Right cardiac atrium (tissue), 5 donors: Measurements from ENCODE around the gene TRIO. TPM values are rescaled to one million over a fixed set of nuclear protein-coding genes. Genes with fewer than 3 reads are reported as not detected.

ENCODE experiments used
- ATAC-seq, 2 donors: fragments of 200-7000 bp; cut with Tn5 transposase; one replicate each; pipeline versions ENCODE4 v1.8.0 to v1.9.1; 2020; ENCODE audit warnings: moderate library complexity in 2 of 2, mild to moderate bottlenecking in 1 of 2
- DNase-seq, 3 donors: peaks; one replicate each; pipeline ENCODE4 v3.0.0-alpha.2; 2020
- H3K27ac ChIP-seq: one replicate; pipeline ENCODE4 v1.5.1; 2013; ENCODE audit warnings: mild to moderate bottlenecking, low read length, control low read depth, moderate library complexity
- H3K27me3 ChIP-seq: one replicate; pipeline ENCODE4 v1.6.1; 2013; ENCODE audit not compliant: control insufficient read depth, insufficient read depth
- H3K4me1 ChIP-seq: one replicate; pipeline ENCODE4 v1.6.1; 2013; ENCODE audit warnings: low read length; ENCODE audit not compliant: control insufficient read depth, insufficient read depth
- H3K4me3 ChIP-seq: one replicate; pipeline ENCODE4 v1.5.1; 2013; ENCODE audit warnings: low read length, control low read depth
- H3K9me3 ChIP-seq: one replicate; pipeline ENCODE4 v1.6.1; 2013; ENCODE audit warnings: low read length; ENCODE audit not compliant: control insufficient read depth
- WGBS: extraction: QIAGEN DNeasy Blood & Tissue Kit; methylation state at CpG from one replicate; pipeline ENCODE4 v1.1.7; 2013; 5-methylcytosine and 5-hydroxymethylcytosine counted together
- intact Hi-C, 4 donors: fragments of 100-400 bp; cut with DNase I; formaldehyde crosslinking; loops; one replicate each; pipeline versions ENCODE4 v1.11.0 to v1.14.0; 2022 to 2023
- polyA plus RNA-seq: library from polyadenylated mRNA; stranded (reverse); fragments of 200-250 nt; gene quantifications from one replicate; pipeline ENCODE4 v1.2.3, GENCODE V29; 2013
- total RNA-seq, 4 donors: library from RNA; stranded (reverse); fragmentation: NEBNext Ultra II Directional; extraction: Animal tissue kit (Norgen Biotek cat#: 25700); gene quantifications; one replicate each; pipeline ENCODE4 v1.2.1, GENCODE V29; 2021
- donor health status: healthy with polysubstance abuse.
- donor health status: DM: no; HTN: yes; CAD: no.
- donor health status: DM: no; HTN: no; CAD: no.
- donor health status: DM: no; HTN: yes; CAD: no; lungs with severe emphysema.
- donor health status: DM: yes; HTN: yes; CAD: no.

Gene TRIO
- total and polyA plus RNA-seq, 5 donors = 31.3 to 66.0 (median 54.1) TPM

GRCh38 chr5:14267166-14267838 is 124.2 kb downstream of the TRIO start:
- intact Hi-C loops = loop anchor here in 3 of 4 donors (5.0 to 10.0 kb wide), 4 partner anchors 63 to 283 kb away; partner anchors contain the start of gene TRIO (in 3 of the 3)
- no peak overlapping the region for H3K4me3 ChIP-seq
- peaks cover 21% of the 10 kb centered on the region for H3K4me1 ChIP-seq
- ATAC-seq (no peak), DNase-seq (no peak)
- 62% methylated on average over 5 of the region's 5 CpGs for WGBS
- H3K9me3 ChIP-seq = no peaks in the 10 kb centered on the region
- H3K27ac ChIP-seq = no peak overlapping the region
- no peaks in the 10 kb centered on the region for H3K27me3 ChIP-seq

DNA sequence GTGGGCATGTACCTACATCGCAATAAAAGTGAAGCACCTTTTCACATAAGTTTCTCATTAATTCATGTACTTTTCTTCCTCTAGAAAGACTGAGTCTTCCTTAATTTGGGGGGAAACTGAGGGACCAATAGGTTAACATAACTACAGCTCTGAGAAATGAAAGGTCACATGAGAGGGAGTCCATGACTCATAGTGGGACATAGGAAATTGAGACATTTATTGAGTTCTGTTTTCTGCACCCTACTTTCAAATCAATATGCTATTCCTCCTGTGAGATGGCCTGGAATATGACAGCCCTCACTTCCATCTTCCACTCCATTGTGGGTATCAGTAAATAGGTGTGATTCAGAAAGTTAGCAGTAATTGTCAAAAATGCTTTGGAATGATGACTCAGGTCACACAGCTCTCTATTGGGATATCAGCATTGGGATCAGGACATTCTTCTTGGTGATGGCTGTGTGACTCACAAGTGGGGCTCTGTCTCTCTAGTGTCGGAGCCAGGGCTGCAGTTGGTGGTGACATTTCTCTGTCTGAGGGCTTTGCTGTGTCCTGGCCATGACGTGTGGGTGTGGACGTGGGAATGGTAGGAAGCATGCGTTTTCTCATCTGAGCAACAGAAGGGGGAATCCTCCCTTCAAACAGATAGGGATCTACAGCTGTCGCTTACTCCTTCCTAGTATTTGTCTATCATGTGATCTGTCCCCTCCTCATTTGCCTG is 125.0 kb downstream of the TRIO start:
- DNase-seq (no peak), ATAC-seq (peak; percentile 25 to 66)

DNA sequence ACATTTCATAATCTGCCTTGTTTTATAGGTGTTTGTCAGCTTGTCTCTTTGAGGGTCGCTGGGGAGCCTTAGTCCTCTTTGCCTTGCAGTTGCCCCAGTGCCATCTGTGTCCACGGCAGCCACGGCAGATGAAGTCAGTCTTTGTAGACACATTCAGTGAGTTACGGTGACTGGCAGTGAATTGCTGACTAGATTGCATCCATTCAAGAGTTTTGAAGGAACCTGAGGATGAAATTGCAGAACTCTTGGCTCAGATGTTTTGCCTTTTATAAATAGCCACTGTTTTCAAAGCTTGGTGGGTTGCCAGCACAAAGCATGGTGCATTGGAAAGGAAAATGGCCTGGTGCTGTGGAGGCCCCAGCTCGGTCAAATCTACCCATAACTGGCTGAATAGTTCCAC is 125.6 kb downstream of the TRIO start:
- Histone ChIP-seq H3K4me1 (peaks cover 24% of the 10 kb centered on the region), H3K4me3 (no peak overlapping the region), H3K9me3 (no peaks in the 10 kb centered on the region), H3K27me3 (no peaks in the 10 kb centered on the region), H3K27ac (peak overlapping the region; percentile 77)
- intact Hi-C loops = loop anchor here in 3 of 4 donors (5.0 to 10.0 kb wide), 4 partner anchors 64 to 284 kb away; partner anchors contain the start of gene TRIO (in 3 of the 3)
- ATAC-seq = no peak
- peak in 2 of 3 donors; percentile 33 to 70 for DNase-seq
- 41% methylated on average over 5 of the region's 5 CpGs for WGBS

More for the DNA sequence above, 125.0 kb downstream of the TRIO start:
- Histone ChIP-seq H3K4me1 (peaks cover 21% of the 10 kb centered on the region), H3K4me3 (no peak overlapping the region), H3K27ac (peak overlapping the region; percentile 77), H3K9me3 (no peaks in the 10 kb centered on the region), H3K27me3 (no peaks in the 10 kb centered on the region)
- intact Hi-C loops = loop anchor here in 3 of 4 donors (5.0 to 10.0 kb wide), 4 partner anchors 63 to 283 kb away; partner anchors contain the start of gene TRIO (in 3 of the 3)
- WGBS = 59% methylated on average over 6 of the region's 6 CpGs

GRCh38 chr5:14269395-14269794 is 126.3 kb downstream of the TRIO start:
- Histone ChIP-seq H3K4me1 (peaks cover 24% of the 10 kb centered on the region), H3K4me3 (no peak overlapping the region), H3K27ac (peak overlapping the region; percentile 68), H3K9me3 (no peaks in the 10 kb centered on the region), H3K27me3 (no peaks in the 10 kb centered on the region)
- DNase-seq = no peak
- intact Hi-C loops = loop anchor here in 3 of 4 donors (5.0 to 10.0 kb wide), 4 partner anchors 65 to 285 kb away; partner anchors contain the start of gene TRIO (in 3 of the 3)
- no peak for ATAC-seq
- WGBS = 46% methylated on average over 2 of the region's 2 CpGs

DNA sequence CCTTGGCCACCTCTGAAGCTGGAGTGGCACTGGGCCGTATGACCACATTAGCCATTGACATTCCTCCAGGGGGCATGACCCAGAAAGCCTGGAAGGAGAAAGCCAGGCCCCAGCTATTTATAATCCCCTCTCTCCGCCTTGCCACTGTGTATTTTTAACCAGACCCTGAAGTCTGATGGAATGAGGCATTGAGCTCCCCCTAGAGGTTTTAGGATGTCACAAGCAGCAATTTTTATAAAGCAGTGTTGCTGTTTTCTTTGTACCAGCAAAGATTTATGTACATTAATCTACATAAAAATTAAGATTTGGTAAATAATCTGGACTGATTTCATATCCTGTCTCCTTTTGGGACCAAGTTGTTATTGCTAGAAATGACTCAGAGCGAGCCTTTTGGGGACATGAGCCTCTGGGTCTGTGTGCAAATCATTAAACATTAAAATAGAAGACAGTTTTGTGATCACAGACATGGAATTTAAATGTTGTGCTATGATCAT is 127.1 kb downstream of the TRIO start:
- ATAC-seq = peak; percentile 90 to 92
- H3K27ac ChIP-seq = peak overlapping the region; percentile 68
- H3K9me3 ChIP-seq = no peaks in the 10 kb centered on the region
- no peaks in the 10 kb centered on the region for H3K27me3 ChIP-seq
- intact Hi-C loops = loop anchor here (2.0 to 10.0 kb wide), 4 partner anchors 161 to 275 kb away; no protein-coding TSS in a partner anchor
- no peak overlapping the region for H3K4me3 ChIP-seq
- DNase-seq = peak in 2 of 3 donors; percentile 41 to 66
- WGBS = 18% methylated on average over 3 of the region's 3 CpGs
- H3K4me1 ChIP-seq = peaks cover 24% of the 10 kb centered on the region

DNA sequence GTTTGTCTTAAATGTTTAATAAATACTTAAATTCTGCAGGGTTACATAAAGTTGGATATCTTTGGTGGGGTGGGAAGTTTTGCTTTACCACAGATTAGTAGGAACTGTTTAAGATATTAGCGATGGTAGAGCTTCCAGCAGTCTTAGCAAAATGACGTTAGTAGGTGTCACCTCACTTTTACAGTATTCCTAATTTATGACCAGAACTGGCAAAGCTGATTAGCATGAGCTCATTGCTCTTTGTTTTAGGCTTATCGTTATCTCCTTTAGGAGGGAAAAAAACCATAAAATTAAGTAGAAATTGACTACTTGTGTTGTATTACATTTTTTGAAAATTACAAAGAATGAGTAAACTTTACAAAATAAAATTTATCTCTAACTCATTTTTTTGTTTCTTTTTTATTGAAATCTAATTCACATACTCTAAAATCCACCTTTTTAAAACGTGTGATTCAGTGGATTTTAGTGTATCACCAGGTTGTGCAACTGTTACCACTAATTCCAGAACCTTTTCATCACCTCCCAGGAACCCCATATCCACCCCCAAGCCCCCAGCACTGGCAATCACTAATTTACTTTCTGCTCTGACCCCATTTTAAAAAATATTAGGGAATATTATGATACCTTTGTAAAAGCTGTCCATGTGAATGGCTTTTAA is 129.5 kb downstream of the TRIO start:
- DNase-seq = no peak
- H3K27me3 ChIP-seq = no peaks in the 10 kb centered on the region
- H3K4me1 ChIP-seq = peaks cover 21% of the 10 kb centered on the region
- H3K4me3 ChIP-seq = no peak overlapping the region
- 76% methylated on average over 4 of the region's 4 CpGs for WGBS
- no peak overlapping the region for H3K27ac ChIP-seq
- no peak for ATAC-seq
- peaks cover 4% of the 10 kb centered on the region for H3K9me3 ChIP-seq
- intact Hi-C loops = loop anchor here in 3 of 4 donors (5.0 to 10.0 kb wide), 3 partner anchors 165 to 278 kb away; no protein-coding TSS in a partner anchor

GRCh38 chr5:14273207-14273767 is 130.1 kb downstream of the TRIO start:
- DNase-seq = no peak
- no peaks in the 10 kb centered on the region for H3K27me3 ChIP-seq
- H3K4me3 ChIP-seq = no peak overlapping the region
- no peak for ATAC-seq
- WGBS = 86% methylated on average over 7 of the region's 7 CpGs
- intact Hi-C loops = loop anchor here in 3 of 4 donors (5.0 to 10.0 kb wide), 3 partner anchors 166 to 278 kb away; no protein-coding TSS in a partner anchor
- peaks cover 20% of the 10 kb centered on the region for H3K4me1 ChIP-seq
- no peak overlapping the region for H3K27ac ChIP-seq
- peaks cover 4% of the 10 kb centered on the region for H3K9me3 ChIP-seq

DNA sequence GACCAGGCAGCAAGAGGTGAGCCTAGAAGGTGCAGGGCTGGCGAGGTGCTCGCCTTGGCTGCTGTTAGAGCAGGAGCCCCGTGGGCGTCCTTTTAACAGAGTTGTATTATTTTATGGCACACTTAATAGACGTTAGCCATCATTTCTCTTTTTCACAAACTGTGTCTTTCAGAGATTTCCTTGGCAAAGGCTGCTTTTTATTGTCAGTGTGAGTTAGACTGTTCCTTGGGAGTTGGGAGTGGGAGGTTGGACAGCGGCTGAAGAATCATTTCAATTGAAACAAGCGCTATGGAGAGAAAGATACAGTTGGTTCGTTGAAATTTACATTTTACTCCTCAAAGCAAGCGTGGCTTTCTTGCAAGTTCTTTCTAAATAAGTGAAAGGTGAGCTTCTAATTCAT is 133.2 kb downstream of the TRIO start:
- ATAC-seq = no peak
- intact Hi-C loops = loop anchor here in 2 of 4 donors (10.0 kb wide), 2 partner anchors 272 to 282 kb away; no protein-coding TSS in a partner anchor
- peaks cover 4% of the 10 kb centered on the region for H3K9me3 ChIP-seq
- H3K27ac ChIP-seq = no peak overlapping the region
- DNase-seq = no peak
- 90% methylated on average over 9 of the region's 9 CpGs for WGBS
- H3K4me1 ChIP-seq = peaks cover 5% of the 10 kb centered on the region
- no peak overlapping the region for H3K4me3 ChIP-seq
- H3K27me3 ChIP-seq = no peaks in the 10 kb centered on the region

GRCh38 chr5:14277385-14278320 is 134.5 kb downstream of the TRIO start:
- no peak for ATAC-seq
- intact Hi-C loops = loop anchor here in 2 of 4 donors (10.0 kb wide), 2 partner anchors 273 to 283 kb away; no protein-coding TSS in a partner anchor
- Histone ChIP-seq H3K27me3 (no peaks in the 10 kb centered on the region), H3K4me3 (no peak overlapping the region), H3K4me1 (peaks cover 7% of the 10 kb centered on the region), H3K27ac (peak overlapping the region; percentile 37), H3K9me3 (peaks cover 4% of the 10 kb centered on the region)
- 86% methylated on average over 9 of the region's 9 CpGs for WGBS
- no peak for DNase-seq
